GM12872 (cell line): Measurements from ENCODE around the gene EDRF1.

Source experiments
- TF ChIP-seq, protein P1 (sequence below): IDR thresholded peaks from 3 replicates; pipeline ENCODE4 v1.5.1; 2011; ENCODE audit warnings: low read depth, mild to moderate bottlenecking, low read length, moderate library complexity; ENCODE audit not compliant: insufficient read depth

The EDRF1 gene, protein sequence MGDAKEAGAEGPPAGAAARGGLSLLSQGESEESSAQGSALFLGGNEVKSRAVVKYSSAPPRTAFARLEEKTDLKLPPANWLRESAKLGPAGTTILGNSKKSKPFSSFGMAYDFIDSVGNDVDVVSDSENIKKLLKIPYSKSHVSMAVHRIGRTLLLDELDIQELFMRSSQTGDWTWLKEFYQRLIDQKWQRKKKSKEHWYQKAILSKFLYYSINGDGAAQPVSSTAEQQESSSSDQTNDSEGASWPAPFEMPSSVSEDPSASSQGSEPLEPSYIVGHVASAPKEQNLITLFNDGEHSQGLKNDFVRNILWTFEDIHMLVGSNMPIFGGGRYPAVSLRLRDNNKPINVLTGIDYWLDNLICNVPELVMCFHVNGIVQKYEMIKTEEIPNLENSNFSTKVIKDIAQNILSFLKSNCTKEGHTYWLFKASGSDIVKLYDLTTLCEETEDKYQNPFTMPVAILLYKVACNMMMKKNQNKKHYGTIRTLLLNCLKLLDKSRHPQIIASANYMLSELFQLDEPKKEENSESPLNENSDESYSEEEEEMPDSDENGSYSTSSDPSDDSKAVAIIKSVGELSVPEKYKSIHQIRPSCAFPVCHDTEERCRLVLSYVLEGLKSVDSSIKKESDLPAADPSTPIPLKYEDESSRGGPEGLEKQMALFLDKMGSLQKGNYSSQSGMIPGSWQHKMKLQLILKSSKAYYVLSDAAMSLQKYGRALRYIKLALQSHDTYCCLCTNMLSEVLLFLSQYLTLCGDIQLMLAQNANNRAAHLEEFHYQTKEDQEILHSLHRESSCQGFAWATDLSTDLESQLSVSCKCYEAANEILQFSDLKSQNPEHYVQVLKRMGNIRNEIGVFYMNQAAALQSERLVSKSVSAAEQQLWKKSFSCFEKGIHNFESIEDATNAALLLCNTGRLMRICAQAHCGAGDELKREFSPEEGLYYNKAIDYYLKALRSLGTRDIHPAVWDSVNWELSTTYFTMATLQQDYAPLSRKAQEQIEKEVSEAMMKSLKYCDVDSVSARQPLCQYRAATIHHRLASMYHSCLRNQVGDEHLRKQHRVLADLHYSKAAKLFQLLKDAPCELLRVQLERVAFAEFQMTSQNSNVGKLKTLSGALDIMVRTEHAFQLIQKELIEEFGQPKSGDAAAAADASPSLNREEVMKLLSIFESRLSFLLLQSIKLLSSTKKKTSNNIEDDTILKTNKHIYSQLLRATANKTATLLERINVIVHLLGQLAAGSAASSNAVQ

DNA sequence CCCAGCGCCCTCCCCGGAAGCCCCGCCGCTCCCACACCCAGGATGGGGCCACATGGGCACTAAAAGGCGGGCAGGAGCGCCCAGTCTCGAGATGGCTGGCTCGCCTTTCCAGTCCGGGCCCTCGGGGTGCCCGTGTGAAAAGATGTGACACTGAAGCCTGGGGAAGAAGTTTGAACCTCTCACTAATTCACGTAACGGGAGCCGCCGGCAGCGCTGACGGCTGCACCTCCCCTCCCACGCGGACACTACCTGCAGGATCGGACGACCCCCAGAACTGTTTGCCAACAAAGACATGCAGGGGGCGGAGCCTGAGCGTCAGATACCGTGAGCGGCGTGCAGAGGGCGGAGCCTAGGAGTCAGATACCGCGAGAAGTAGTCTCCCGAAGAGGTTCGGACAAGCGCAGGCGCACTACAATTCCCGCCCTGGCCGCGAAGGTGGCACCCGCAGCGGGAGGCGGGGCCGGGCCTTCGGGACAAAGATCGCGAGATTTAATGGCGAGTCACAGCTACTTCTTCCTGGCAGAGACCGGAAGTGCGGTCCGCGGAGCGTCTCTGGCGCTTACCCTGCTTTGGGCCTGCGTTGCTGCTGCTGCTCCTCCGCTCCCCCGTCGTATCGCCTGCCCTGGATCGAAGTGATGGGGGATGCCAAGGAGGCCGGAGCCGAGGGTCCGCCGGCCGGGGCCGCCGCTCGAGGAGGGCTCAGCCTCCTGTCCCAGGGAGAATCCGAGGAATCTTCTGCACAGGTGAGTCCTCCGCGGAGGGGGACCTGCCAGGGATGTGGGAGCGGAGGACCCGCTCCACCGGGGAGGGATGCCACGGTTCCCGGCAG is at the start of gene EDRF1:
TSS of gene EDRF1 (plus strand) at position 537 of the 829 bp plus-strand sequence. CDS start at position 636, 99 bp downstream.
- TF ChIP-seq, protein P1, sequence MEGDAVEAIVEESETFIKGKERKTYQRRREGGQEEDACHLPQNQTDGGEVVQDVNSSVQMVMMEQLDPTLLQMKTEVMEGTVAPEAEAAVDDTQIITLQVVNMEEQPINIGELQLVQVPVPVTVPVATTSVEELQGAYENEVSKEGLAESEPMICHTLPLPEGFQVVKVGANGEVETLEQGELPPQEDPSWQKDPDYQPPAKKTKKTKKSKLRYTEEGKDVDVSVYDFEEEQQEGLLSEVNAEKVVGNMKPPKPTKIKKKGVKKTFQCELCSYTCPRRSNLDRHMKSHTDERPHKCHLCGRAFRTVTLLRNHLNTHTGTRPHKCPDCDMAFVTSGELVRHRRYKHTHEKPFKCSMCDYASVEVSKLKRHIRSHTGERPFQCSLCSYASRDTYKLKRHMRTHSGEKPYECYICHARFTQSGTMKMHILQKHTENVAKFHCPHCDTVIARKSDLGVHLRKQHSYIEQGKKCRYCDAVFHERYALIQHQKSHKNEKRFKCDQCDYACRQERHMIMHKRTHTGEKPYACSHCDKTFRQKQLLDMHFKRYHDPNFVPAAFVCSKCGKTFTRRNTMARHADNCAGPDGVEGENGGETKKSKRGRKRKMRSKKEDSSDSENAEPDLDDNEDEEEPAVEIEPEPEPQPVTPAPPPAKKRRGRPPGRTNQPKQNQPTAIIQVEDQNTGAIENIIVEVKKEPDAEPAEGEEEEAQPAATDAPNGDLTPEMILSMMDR, result no peak

DNA sequence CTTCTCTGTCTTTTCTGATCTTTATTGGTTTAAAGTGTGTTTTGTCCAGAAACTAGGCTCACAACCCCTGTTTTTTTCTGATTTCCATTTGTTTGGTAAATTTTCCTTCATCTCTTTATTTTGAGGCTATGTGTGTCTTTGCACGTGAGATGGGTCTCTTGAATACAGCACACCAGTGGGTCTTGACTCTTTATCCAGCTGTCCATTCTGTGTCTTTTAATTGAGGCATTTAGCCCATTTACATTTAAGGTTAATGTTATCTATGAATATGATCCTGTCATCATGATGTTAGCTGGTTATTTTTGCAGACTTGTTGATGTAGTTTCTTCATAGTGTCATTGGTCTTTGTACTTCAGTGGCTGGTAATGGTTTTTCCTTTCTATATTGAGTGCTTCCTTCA is 46.6 kb upstream of the EDRF1 start:
- TF ChIP-seq, protein P1, result no peak

DNA sequence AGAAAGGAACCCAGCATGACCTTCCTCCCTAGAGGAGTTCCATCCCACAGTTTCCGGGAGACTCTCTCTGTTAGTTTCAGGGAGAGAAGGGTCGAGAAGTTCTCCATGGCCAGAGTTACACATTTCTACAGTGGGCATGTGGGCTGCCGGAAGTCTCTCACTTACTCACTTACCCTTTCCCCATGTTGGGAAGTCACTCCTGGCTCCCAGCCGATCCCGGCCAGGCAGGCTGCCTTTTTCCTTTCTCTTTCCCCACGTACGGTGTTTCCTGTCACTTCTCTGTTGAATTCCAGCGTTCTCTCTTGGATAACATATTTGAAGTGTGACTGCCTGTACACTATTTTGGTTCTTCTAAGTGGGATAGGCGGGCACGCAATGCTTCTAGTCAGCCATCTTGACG is 40.1 kb upstream of the EDRF1 start:
- TF ChIP-seq, protein P1, result no peak

DNA sequence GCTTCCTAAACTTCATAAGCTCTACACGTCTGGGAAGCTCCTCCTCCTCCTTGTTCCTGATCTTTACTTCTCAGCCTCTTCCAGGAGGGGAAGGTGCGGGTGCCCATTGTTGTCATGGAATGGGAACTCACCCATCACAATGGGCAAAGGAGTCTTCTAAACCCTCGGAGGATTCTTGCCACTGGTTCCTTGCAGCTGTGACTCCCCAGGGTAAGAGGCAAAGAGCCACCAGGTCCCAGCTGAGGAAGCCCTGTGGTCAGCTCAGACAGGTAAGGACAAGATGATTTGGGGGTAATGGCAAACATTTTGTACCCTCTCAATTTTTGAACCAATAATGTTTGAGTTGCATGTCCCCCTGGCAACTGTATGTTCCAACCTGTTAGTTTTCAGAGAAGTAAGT is 36.4 kb upstream of the EDRF1 start, which contains the start of gene TEX36:
TSS of gene TEX36 (minus strand) at position 101 of the 400 bp plus-strand sequence. CDS start 174 bp downstream, outside the sequence.
- TF ChIP-seq, protein P1, result no peak

DNA sequence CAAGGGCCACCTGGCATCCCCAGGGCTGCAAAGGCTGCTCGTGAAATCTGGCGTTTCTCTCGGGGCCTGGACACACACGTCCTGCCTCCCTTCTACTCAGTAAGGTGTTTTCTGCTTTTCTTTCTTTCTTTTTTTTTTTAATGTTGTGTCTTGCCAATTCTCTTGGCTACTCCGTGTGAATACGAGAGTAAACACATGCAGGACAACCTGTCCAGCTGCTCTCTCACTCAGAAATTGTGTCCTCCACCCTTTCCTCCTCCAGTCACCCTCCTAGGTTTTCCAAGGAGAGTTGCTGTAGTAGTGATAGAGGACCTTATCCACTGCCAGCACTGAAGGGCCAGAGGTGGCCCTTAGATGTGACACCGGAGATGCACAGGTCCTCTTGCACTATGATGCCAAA is 35.7 kb upstream of the EDRF1 start:
- TF ChIP-seq, protein P1, result no peak

DNA sequence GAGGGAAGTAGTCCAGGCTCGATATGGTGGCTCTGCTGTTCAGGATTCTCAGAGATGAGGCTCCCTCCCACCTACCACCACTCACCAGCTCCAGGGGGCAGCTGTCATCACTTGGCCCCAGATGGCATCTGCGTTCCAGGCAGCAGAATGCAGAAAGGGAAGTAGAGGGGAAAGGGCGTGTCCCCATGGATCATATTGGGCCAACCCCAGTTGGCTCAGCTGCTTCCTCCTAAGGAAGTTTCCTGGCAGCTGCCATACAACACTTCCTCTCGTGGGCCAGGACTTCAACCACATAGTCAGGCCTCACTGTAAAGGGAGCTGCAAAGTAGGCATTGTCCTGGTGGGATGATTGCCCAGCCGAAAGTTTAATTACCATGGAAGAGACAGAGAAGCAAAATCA is 34.9 kb upstream of the EDRF1 start:
- TF ChIP-seq, protein P1, result no peak
